ENCODE measurements around the gene LYRM4.

DNA sequence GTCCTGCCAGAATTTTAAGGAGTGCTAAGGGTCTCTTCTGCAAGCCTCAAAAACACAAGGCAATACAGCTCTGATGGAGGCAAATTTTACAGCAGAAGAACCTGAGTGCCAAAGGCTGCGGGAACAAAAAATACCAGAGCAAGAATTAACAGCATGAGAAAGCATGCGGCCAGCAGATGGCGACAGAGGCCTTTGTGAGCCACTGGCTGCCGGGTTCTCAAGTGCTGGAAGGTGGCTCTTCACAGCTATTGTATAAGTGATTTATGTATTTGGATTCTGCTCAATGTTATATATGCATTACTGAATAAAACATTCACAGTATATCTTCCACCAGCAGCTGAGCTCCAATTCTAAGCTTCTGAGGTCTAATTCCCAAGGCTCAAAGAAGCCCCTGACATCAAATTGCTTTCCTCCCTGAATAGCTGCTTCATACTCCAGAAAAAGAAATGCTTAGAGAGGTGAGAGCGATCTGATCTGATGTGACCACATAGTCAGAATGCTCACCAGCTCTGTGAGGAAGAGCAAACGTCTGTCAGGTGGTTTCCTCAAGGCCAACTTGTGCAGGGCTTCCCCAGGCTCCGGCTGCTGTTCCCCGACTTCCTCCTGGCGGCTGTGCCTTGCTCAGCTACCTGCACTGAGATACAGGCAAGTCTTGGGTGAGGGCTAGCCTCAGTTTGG is 117.0 kb downstream of the LYRM4 start:
- TF ChIP-seq, protein P1, sequence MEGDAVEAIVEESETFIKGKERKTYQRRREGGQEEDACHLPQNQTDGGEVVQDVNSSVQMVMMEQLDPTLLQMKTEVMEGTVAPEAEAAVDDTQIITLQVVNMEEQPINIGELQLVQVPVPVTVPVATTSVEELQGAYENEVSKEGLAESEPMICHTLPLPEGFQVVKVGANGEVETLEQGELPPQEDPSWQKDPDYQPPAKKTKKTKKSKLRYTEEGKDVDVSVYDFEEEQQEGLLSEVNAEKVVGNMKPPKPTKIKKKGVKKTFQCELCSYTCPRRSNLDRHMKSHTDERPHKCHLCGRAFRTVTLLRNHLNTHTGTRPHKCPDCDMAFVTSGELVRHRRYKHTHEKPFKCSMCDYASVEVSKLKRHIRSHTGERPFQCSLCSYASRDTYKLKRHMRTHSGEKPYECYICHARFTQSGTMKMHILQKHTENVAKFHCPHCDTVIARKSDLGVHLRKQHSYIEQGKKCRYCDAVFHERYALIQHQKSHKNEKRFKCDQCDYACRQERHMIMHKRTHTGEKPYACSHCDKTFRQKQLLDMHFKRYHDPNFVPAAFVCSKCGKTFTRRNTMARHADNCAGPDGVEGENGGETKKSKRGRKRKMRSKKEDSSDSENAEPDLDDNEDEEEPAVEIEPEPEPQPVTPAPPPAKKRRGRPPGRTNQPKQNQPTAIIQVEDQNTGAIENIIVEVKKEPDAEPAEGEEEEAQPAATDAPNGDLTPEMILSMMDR (IDR thresholded peaks at IDR 0.05) = peak; percentile 62 to 92 (median 88)
- no peak for TF ChIP-seq POLR2A (IDR thresholded peaks at IDR 0.05)
